Measurements from ENCODE around the gene FUBP3.

FUBP3 gene

GRCh38 chr9:130607640-130608420 is 28.5 kb downstream of the FUBP3 start:
- DNase-seq: no peak

- no peak for DNase-seq
These were observed 29.3 kb downstream of the FUBP3 start for GRCh38 chr9:130608554-130609134.

- DNase-seq: no peak
These were observed 29.8 kb downstream of the FUBP3 start for GRCh38 chr9:130609163-130609562.

- DNase-seq: no peak
These were observed 31.7 kb downstream of the FUBP3 start for GRCh38 chr9:130610862-130611707.

- DNase-seq: no peak
These were observed 37.1 kb downstream of the FUBP3 start for GRCh38 chr9:130616451-130616850.

- no peak for DNase-seq
These were observed 44.1 kb downstream of the FUBP3 start for GRCh38 chr9:130623466-130623865.

GRCh38 chr9:130624154-130624553 is 44.8 kb downstream of the FUBP3 start:
- DNase-seq: no peak

- DNase-seq: no peak
These were observed 47.0 kb downstream of the FUBP3 start for GRCh38 chr9:130626249-130626996.

GRCh38 chr9:130627051-130627450 is 47.7 kb downstream of the FUBP3 start:
- DNase-seq: no peak

GRCh38 chr9:130627896-130628792 is 48.8 kb downstream of the FUBP3 start:
- no peak for DNase-seq

- DNase-seq: no peak
These were observed 50.2 kb downstream of the FUBP3 start for GRCh38 chr9:130629443-130630070.

GRCh38 chr9:130630071-130630450 is 50.7 kb downstream of the FUBP3 start:
- no peak for DNase-seq

GRCh38 chr9:130630506-130631330 is 51.3 kb downstream of the FUBP3 start:
- DNase-seq: no peak

GRCh38 chr9:130631331-130632080 is 52.1 kb downstream of the FUBP3 start:
- DNase-seq: no peak

- DNase-seq: no peak
These were observed 52.8 kb downstream of the FUBP3 start for GRCh38 chr9:130632081-130632710.

- DNase-seq: no peak
These were observed 53.5 kb downstream of the FUBP3 start for GRCh38 chr9:130632841-130633240.

- no peak for DNase-seq
These were observed 54.2 kb downstream of the FUBP3 start for GRCh38 chr9:130633336-130634190.

- no peak for DNase-seq
These were observed 54.9 kb downstream of the FUBP3 start for GRCh38 chr9:130634191-130634768.
